HepG2 (cell line): ENCODE results near the gene ZNF547. TPM values are rescaled to one million over a fixed set of nuclear protein-coding genes. Genes with fewer than 3 reads are reported as not detected.

ENCODE experiments used
- BRD4 ChIP-seq: sonication (generic); formaldehyde crosslinking; IDR thresholded peaks from 2 replicates; pipeline ENCODE4 v1.4.0; 2020; ENCODE audit warnings: missing genetic modification reagents
- FOSL1 ChIP-seq: sonication (generic); formaldehyde crosslinking; IDR thresholded peaks from 2 replicates; pipeline ENCODE4 v1.9.0; 2021; ENCODE audit warnings: missing genetic modification reagents, borderline replicate concordance
- MLLT10 ChIP-seq: sonication (generic); formaldehyde crosslinking; IDR thresholded peaks from 2 replicates; pipeline ENCODE4 v1.4.0; 2020; ENCODE audit warnings: missing genetic modification reagents
- MTF2 ChIP-seq: sonication (generic); formaldehyde crosslinking; IDR thresholded peaks from 2 replicates; pipeline ENCODE4 v1.5.0; 2020; ENCODE audit warnings: missing genetic modification reagents, borderline replicate concordance
- MXD4 ChIP-seq: IDR thresholded peaks from 2 replicates; pipeline ENCODE4 v1.6.1; 2016; ENCODE audit warnings: mild to moderate bottlenecking, missing biosample characterization, missing genetic modification reagents
- PTBP1 ChIP-seq: fragments of 200-400 bp; formaldehyde crosslinking; IDR thresholded peaks from 2 replicates; pipeline ENCODE4 v1.6.1; 2018; ENCODE audit warnings: low read length, low read depth; ENCODE audit not compliant: poor library complexity, severe bottlenecking
- TOE1 ChIP-seq: sonication (generic); formaldehyde crosslinking; IDR thresholded peaks from 2 replicates; pipeline ENCODE4 v1.4.0; 2020; ENCODE audit warnings: mild to moderate bottlenecking, missing genetic modification reagents
- ZBTB25 ChIP-seq: IDR thresholded peaks from 2 replicates; pipeline ENCODE4 v1.6.1; 2018; ENCODE audit warnings: missing genetic modification reagents
- ZBTB38 ChIP-seq: sonication (generic); formaldehyde crosslinking; IDR thresholded peaks from 2 replicates; pipeline ENCODE4 v1.5.1; 2020; ENCODE audit warnings: mild to moderate bottlenecking, missing genetic modification reagents
- ZGPAT ChIP-seq: IDR thresholded peaks from 2 replicates; pipeline ENCODE4 v1.6.1; 2016; ENCODE audit warnings: mild to moderate bottlenecking
- ZHX2 ChIP-seq, 2 experiments: sonication (generic) in 1 of 2; formaldehyde crosslinking in 1 of 2; IDR thresholded peaks; 2 replicates each; pipeline versions ENCODE4 v1.6.1 to v1.9.0; 2014 to 2022; ENCODE audit warnings: antibody characterized with exemption in 1 of 2, borderline replicate concordance in 1 of 2, inconsistent platforms in 1 of 2, low read depth in 1 of 2, missing genetic modification reagents in 1 of 2
- ZNF749 ChIP-seq: sonication (generic); formaldehyde crosslinking; IDR thresholded peaks from 2 replicates; pipeline ENCODE4 v1.8.0; 2022; ENCODE audit warnings: mild to moderate bottlenecking, missing genetic modification reagents, moderate library complexity, borderline replicate concordance
- ZSCAN29 ChIP-seq: sonication (generic); formaldehyde crosslinking; conservative IDR thresholded peaks from 2 replicates; pipeline ENCODE4 v1.4.0; 2020; ENCODE audit warnings: mild to moderate bottlenecking, missing genetic modification reagents
- polyA plus RNA-seq, 8 experiments: library from polyadenylated mRNA; depleted of rRNA in 3 of 8; stranded (reverse) in 7 of 8; unstranded in 1 of 8; fragments of >200 nt; fragmentation: Illumina TruSeq in 4 of 8; extraction: Trizol in 4 of 8; gene quantifications; 2 replicates each; pipeline versions ENCODE4 v1.2.1 to v1.2.3, GENCODE V29; 2011 to 2016; ENCODE audit warnings: low read depth in 4 of 8, missing spikeins in 1 of 8, mixed read lengths in 1 of 8; ENCODE audit not compliant: insufficient read depth in 1 of 8
- total RNA-seq, 5 experiments: library from RNA; depleted of rRNA; stranded (reverse); fragments of >200 nt; fragmentation: Illumina TruSeq; extraction: Trizol; gene quantifications; 2 replicates each; pipeline ENCODE4 v1.2.3, GENCODE V29; 2016; ENCODE audit warnings: low read depth in 1 of 5
- TF ChIP-seq, protein P1 (sequence below): sonication (generic); formaldehyde crosslinking; IDR thresholded peaks from 2 replicates; pipeline ENCODE4 v1.4.0; 2020; ENCODE audit warnings: mild to moderate bottlenecking, missing genetic modification reagents
- TF ChIP-seq, protein P2 (sequence below): IDR thresholded peaks from 2 replicates; pipeline ENCODE4 v1.6.1; 2016; ENCODE audit warnings: low read depth, borderline replicate concordance

ZNF547 gene
- total and polyA plus RNA-seq, 2 of the 13 experiments (the other 11 are each of a cell fraction or from before 2014, with no cell fraction given): 2.0 to 2.6 TPM

DNA sequence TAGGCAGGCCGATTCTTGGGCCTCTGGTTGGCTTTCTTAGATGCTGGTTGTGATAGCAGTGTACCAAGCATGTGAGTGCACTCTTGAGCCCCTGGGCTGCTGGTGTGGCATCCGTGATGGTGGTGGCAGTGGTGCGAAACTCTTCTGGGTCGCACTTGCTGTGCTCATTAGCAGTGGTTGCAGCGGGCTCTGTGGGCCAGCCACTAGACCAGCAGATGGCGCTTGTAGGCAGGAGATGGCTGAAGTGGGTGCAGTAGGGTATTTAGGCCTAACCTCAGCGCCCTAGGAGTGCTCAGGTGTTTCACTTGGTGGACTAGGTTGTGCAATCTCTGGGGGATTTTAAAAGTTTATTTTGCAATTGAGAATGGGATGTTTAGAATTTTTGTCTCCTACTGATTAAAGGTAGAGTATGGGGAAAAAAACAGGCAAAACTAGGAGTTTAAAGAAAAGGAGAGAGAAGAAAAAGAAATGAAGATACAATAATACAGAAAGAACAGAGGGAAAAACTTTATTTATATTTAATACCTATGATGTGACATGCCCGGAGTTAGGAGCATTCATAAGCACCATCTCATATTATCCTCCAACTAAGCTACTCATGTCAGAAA lies 43.3 kb downstream of the ZNF547 start (continued):
- TF ChIP-seq, protein P1, sequence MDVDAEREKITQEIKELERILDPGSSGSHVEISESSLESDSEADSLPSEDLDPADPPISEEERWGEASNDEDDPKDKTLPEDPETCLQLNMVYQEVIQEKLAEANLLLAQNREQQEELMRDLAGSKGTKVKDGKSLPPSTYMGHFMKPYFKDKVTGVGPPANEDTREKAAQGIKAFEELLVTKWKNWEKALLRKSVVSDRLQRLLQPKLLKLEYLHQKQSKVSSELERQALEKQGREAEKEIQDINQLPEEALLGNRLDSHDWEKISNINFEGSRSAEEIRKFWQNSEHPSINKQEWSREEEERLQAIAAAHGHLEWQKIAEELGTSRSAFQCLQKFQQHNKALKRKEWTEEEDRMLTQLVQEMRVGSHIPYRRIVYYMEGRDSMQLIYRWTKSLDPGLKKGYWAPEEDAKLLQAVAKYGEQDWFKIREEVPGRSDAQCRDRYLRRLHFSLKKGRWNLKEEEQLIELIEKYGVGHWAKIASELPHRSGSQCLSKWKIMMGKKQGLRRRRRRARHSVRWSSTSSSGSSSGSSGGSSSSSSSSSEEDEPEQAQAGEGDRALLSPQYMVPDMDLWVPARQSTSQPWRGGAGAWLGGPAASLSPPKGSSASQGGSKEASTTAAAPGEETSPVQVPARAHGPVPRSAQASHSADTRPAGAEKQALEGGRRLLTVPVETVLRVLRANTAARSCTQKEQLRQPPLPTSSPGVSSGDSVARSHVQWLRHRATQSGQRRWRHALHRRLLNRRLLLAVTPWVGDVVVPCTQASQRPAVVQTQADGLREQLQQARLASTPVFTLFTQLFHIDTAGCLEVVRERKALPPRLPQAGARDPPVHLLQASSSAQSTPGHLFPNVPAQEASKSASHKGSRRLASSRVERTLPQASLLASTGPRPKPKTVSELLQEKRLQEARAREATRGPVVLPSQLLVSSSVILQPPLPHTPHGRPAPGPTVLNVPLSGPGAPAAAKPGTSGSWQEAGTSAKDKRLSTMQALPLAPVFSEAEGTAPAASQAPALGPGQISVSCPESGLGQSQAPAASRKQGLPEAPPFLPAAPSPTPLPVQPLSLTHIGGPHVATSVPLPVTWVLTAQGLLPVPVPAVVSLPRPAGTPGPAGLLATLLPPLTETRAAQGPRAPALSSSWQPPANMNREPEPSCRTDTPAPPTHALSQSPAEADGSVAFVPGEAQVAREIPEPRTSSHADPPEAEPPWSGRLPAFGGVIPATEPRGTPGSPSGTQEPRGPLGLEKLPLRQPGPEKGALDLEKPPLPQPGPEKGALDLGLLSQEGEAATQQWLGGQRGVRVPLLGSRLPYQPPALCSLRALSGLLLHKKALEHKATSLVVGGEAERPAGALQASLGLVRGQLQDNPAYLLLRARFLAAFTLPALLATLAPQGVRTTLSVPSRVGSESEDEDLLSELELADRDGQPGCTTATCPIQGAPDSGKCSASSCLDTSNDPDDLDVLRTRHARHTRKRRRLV (CRISPR knock-in tag): no peak
- no peak for TF ChIP-seq ZNF749 (CRISPR knock-in tag)
- TF ChIP-seq PTBP1: no peak
- TF ChIP-seq MTF2 (CRISPR knock-in tag): no peak
- peak; percentile 45; the same call in 1 of the 2 replicates for TF ChIP-seq ZBTB38 (CRISPR knock-in tag)
- TF ChIP-seq ZGPAT (CRISPR knock-in tag): 0 out of 2 replicates have a peak, but pooled peaks have one; percentile 16
- TF ChIP-seq, protein P2, sequence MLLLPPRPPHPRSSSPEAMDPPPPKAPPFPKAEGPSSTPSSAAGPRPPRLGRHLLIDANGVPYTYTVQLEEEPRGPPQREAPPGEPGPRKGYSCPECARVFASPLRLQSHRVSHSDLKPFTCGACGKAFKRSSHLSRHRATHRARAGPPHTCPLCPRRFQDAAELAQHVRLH (CRISPR knock-in tag): no peak
- TF ChIP-seq ZSCAN29 (CRISPR knock-in tag): no peak
- no peak for TF ChIP-seq BRD4 (CRISPR knock-in tag)
- TF ChIP-seq MLLT10: no peak
- TF ChIP-seq MXD4 (CRISPR knock-in tag): no peak
- 0 out of 2 replicates have a peak, but pooled peaks have one; percentile 63 for TF ChIP-seq TOE1
- TF ChIP-seq FOSL1 (CRISPR knock-in tag): no peak
- TF ChIP-seq ZBTB25 (CRISPR knock-in tag): no peak
- TF ChIP-seq ZHX2 (IDR thresholded peaks at IDR 0.05; ENCODE audit: low read depth): no peak
- TF ChIP-seq ZHX2 (CRISPR knock-in tag; IDR thresholded peaks at IDR 0.05; ENCODE audit: borderline replicate concordance): no peak
